H54 (cell line): Measurements from ENCODE around the gene LTB4R.

Source experiments
- DNase-seq: peaks from one replicate; pipeline ENCODE4 v3.0.0; 2011; ENCODE audit warnings: low spot score, mixed read lengths; ENCODE audit not compliant: insufficient read length
- FAIRE-seq: peaks from 3 replicates; lab custom pipeline; 2011; peaks lifted over from hg19 to GRCh38; lab: Jason Lieb, UNC
- POLR2A ChIP-seq: IDR thresholded peaks from 2 replicates; pipeline ENCODE4 v1.6.1; 2011; ENCODE audit warnings: low read depth, mild to moderate bottlenecking, low read length

LTB4R gene, protein sequence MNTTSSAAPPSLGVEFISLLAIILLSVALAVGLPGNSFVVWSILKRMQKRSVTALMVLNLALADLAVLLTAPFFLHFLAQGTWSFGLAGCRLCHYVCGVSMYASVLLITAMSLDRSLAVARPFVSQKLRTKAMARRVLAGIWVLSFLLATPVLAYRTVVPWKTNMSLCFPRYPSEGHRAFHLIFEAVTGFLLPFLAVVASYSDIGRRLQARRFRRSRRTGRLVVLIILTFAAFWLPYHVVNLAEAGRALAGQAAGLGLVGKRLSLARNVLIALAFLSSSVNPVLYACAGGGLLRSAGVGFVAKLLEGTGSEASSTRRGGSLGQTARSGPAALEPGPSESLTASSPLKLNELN

DNA sequence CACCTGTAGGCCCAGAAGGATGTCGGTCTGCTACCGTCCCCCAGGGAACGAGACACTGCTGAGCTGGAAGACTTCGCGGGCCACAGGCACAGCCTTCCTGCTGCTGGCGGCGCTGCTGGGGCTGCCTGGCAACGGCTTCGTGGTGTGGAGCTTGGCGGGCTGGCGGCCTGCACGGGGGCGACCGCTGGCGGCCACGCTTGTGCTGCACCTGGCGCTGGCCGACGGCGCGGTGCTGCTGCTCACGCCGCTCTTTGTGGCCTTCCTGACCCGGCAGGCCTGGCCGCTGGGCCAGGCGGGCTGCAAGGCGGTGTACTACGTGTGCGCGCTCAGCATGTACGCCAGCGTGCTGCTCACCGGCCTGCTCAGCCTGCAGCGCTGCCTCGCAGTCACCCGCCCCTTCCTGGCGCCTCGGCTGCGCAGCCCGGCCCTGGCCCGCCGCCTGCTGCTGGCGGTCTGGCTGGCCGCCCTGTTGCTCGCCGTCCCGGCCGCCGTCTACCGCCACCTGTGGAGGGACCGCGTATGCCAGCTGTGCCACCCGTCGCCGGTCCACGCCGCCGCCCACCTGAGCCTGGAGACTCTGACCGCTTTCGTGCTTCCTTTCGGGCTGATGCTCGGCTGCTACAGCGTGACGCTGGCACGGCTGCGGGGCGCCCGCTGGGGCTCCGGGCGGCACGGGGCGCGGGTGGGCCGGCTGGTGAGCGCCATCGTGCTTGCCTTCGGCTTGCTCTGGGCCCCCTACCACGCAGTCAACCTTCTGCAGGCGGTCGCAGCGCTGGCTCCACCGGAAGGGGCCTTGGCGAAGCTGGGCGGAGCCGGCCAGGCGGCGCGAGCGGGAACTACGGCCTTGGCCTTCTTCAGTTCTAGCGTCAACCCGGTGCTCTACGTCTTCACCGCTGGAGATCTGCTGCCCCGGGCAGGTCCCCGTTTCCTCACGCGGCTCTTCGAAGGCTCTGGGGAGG, at the start of gene LTB4R:
Gene LTB4R, plus strand, starts transcription at position 857 of the 959 bp plus-strand sequence. CDS start 4,150 bp downstream, outside the sequence.
- TF ChIP-seq POLR2A: no peak
- no peak for FAIRE-seq
- DNase-seq: no peak

DNA sequence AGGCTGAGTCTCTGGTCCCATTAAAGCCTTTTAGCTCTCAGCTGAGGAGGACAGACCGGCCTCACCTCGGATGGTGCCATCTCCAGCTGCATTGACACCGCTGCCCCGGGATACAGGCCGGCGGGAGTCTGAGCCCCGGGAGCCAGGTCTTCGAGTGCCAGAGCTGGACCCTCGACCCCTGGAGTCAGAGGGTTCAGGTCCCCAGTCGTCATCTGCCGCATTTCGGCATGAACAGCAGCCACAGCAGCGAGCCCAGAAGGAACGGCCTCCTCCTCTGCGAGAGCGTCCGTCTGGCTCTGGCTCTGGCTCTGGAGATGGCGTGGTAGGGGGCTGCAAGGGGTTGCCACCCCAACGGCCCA, 49.4 kb upstream of the LTB4R start:
- FAIRE-seq (no peak), DNase-seq (no peak)
- TF ChIP-seq POLR2A: no peak

DNA sequence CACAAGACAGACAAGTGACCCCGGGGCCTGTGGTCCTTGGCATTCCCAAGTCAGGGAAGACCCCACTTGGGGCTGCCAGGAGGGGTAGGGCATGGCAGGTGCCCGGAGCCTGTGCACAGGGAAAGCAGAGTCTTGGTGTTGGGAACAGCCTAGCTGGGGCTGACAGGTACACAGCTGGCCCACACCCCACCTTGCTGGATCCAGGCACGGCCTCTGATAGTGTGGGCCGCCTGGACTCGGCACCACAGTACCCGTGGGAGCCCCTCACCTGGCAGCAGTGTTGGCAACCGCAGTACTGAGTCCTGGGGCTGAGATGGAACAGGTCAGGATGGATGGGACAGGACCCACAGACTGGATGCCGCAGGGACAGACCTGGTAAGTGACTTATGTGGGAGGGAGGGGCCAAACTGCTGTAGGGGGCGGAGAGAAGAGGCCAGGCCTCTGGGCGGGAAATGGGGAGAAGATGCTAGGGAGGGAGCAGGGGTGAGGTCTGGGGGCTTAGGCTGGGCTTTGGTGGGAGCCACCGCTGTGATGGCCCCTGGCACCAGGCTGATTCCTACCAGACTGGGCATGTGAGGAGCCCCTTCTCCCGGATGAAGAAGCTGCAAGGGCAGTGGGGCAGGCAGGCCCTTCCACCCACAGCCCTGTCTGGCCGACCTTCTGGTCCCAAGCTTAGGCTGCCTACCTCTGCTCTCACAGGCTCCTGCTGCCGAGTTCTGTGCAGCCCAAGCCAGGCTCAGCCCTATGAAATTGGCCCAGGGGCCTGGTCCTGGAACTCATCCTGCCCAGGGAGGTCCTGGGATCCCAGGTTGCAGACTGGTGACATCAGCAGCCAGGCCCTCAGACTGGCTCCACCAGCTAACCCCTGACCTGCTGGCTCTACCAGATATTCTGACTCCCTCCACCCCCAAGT, 48.2 kb upstream of the LTB4R start, which contains the start of gene TGM1:
Gene TGM1, minus strand, starts transcription at position 357 of the 913 bp plus-strand sequence. CDS start 825 bp downstream, outside the sequence.
- TF ChIP-seq POLR2A: no peak
- no peak for DNase-seq
- FAIRE-seq: no peak

DNA sequence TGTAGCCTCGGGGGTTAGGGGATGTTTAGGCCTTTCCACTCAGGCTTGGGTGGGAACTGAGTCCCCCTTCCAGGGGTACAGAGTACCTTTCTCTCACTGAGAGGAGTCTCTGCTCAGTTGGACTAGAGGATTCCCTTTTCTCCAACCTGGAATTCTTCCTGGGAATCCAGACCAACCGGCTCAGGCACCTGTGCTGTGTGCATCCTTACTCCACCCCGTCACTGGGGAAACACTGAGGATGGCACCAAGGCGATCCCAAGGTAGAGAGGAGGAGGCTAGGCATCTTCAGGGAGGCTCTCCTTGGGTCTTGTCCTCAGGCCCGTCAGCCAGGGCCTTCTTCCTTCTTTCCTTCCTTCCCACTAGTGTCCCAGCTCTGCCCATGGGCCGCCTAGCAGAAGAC, 47.5 kb upstream of the LTB4R start:
- FAIRE-seq: no peak
- DNase-seq: no peak
- TF ChIP-seq POLR2A: no peak

DNA sequence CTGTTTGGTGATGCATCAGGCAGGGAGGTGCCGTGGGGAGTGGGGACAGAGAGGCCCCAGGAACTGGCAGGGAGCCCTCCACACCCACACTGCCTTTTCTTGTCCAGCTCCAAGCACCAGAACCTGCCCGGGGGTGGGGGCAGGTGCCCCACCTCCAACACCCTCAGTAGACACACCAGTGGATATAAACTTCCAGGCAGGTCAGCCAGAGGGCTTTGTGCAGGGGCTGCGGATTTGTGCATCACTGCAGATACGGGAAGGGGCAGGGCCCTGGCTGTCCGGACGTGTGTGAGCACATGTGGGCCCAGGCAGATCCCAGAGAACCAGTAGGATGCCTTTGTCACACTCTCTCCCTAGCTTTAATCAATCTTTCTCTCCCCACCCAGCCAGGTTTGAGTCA, 47.0 kb upstream of the LTB4R start:
- FAIRE-seq: no peak
- DNase-seq: no peak
- TF ChIP-seq POLR2A: no peak

DNA sequence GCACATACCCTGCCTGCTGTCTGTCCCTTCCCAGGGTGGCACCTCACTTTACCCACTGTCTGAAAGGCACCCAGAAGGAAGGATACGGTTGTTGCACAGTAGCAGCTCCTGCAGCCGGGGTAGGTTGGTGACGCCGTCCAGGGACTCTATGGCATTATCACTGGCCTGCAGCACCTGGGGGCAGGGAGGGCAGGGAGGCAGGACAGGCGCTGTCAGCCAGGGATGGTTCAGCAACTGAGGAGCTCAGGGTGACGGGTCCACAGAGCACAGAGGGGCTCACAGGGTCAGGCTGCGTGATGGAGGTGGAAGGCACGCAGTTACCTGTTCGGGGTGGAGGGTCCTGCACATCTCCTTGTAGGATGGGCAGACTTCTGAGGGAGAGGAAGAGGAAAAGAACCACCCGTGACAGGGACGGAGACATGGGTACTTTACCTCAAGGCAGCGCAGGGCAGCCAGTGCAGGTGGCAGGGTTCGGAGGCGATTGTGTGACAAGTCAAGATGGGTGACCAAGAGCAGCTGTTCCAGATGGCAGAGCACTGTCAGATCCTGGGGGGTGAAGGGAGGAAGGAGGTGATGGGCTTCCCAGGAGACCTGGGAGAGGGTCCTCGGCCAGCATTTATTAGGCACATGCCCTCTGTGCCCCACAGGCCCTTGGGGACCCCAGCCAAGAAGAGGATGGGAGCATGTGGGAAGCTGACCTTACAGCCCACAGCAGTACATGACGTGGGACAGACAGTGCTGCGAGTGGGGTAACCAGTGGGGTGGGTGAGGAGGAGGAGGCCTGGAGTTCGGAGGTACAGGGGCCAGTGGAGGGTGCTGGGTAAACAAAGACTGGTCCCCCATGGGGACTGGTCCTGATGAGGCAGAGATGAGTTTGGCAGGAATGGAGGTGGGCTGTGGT, 44.7 kb upstream of the LTB4R start:
- FAIRE-seq (no peak), DNase-seq (no peak)
- no peak for TF ChIP-seq POLR2A

DNA sequence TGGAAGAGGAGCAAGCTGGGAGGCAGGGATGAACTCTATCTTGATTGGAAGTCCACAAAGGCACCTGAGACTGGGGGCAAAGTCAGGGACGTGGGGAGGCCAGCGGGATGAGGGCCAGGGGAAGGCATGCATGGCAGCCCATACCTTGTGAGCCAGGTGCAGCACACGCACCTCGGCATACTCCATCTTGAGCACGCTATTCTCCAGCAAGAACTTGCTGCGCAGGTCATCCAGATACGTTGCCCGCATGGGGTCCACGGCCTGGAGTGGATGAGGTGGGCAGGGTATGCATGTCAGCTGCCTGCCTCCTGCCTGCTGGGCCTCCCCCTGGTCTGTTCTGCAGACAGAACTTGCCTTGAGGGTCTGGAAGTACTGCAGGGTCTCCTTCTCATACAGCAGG, 43.8 kb upstream of the LTB4R start:
- DNase-seq (no peak), FAIRE-seq (no peak)
- no peak for TF ChIP-seq POLR2A

DNA sequence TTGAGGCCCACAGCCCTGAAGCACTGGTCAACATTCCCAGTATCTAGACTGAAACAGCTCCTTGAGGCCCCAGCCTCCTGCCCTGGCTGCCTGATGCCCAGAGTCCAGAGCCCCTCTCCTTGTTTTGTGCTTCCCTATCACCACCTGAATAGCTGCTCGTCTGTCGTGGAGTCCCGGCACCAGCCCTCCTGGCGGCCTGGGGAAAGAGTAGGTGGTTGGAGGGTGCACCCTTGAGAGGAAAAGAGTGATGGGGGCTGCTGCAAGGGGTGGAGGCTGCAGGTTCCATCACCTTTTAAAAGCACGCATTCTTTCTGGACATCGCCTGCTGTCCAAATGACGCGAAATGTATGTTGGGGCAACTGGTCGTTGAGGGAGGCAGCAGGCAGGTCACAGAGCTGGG, 43.1 kb upstream of the LTB4R start:
- no peak for TF ChIP-seq POLR2A
- no peak for FAIRE-seq
- no peak for DNase-seq

DNA sequence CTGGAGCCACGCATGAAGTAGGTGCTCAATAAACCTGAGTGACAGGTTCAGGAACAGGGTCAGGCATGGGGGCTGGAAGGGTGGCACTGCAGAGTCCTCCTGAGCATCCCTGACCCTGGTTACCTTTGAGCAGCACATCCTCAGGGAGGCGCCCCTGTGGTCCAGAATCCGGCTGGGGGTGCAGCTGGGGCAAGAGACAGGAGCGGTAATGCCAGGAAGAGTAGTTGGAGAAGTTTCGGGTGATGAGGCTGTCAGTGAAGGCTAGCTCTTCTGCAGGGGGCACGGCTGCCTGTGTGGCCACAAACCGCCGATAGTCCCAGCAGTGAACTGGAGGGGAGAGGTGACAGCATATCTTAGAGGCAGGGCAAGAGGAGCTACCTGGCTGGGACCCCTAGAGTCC, 41.9 kb upstream of the LTB4R start:
- DNase-seq (no peak), FAIRE-seq (no peak)
- TF ChIP-seq POLR2A: no peak

DNA sequence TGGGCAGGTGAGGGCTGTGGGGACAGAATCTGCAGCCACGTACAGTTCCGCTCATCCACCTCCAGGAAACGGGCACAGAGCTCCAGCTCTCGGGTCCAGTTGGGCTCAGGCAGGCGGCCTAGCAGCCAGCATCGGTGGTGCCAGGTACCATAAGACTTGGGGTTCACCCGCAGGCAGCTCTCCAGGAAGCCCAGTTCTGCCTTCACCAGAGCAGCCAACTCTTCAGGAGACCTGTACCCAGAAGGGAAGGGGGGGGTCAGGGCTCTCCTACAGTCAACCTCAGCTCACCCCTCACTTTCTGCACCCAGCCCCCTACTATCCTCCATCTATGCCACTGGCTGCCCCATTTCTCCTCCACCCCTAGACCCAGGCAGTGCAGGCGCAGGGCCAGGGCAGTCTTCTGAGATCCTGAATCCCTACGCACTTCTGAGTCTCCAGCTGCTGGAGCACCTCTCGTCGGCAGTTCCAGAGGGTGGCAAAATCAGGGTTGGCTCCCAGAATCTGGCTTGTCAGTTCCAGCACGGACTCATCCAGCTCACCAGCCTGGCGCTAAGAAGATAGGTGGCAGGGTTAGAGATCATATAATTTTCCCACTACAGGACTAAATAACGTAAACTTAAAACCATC, 41.3 kb upstream of the LTB4R start:
- no peak for FAIRE-seq
- TF ChIP-seq POLR2A: no peak

DNA sequence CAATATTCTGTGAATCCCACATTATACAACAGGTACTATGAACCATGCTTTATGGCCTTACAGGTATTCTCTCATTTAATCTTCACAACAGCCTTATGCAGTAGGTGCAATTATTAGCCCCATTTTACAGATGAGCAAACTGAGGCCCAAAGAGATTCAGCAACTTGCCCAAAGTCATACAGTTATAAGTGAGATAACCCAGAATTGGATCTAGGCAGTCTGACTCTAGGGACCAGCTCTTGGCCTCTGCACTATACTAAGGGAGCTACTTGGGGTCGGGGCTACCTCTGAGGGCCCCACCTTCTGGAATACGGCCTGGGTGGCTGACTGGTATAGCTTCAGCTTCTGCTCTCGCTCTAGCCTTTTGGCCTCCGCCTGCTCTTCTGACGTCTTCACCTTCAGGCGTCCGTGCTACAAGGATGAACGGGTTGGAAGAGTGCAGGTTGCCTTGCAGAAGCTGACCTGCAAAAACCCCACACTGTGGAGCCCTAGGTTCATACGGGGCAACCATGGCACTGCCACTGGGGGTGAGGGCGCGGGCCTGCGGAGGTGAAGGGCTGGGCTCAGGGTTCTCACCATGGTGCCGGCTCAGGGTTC, 40.7 kb upstream of the LTB4R start:
- FAIRE-seq: no peak
- no peak for DNase-seq
- TF ChIP-seq POLR2A: no peak

More for the DNA sequence above, 41.3 kb upstream of the LTB4R start:
- no peak for DNase-seq

DNA sequence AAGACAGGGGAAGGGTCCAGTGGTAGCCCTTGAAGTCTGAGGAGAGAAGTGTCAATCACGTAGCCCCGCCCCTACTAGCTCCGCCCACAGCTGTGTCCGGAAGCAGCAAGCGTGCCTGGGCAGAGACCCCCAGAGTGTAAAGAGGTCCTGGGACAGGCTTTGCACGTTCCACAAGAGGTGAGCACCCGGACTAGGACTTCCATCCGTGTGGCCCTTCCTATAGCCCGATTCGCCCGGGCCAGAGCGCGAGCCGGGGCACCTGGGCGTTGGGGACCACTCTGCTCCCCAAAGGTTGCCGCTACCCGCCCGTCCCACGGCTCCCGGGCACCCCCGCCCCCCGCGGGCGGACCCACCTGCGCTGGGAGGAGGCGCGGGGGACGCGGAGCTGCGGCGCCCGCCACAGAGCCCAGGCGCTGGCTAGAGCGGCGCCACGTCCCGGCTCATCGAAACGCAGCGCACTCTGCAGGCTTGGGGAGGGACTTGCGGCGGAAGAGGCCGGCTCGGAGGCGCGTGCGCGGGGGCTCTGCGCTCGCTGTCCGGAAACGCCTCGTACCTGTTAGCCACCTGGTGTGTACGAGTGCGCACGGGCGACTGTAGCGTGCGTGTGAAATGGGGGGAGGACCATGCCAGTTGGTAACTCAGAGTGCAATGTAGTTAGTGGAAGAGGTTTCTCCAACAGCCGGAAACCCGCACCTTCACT, 40.0 kb upstream of the LTB4R start, which contains the start of gene RABGGTA:
Gene RABGGTA, minus strand, starts transcription at position 464 of the 700 bp plus-strand sequence. CDS start 482 bp downstream, outside the sequence.
- TF ChIP-seq POLR2A: peak; percentile 62
- no peak for FAIRE-seq
- peak; percentile 75 for DNase-seq
